Calu3 (cell line): Measurements from ENCODE around the gene WASHC3. TPM values are rescaled to one million over a fixed set of nuclear protein-coding genes. Genes with fewer than 3 reads are reported as not detected.

Experiments
- BruUV-seq: library from RNA; stranded (reverse); fragments of 400-500 nt; replicated peaks from 2 replicates; lab custom pipeline; 2021; lab: Mats Ljungman, UMichigan
- CTCF ChIA-PET: fragments of 300-600 bp; sonication (Branson Sonifier 250); formaldehyde crosslinking; loops from one replicate; lab custom pipeline; 2022; ENCODE audit warnings: antibody characterized with exemption; lab: Charles Lee
- DNase-seq: peaks from one replicate; pipeline ENCODE4 v3.0.0; 2022
- H3K27ac Mint-ChIP-seq: one replicate; pipeline ENCODE4 v1.8.0; 2022; ENCODE audit warnings: mixed read lengths; ENCODE audit not compliant: unreplicated experiment
- H3K27me3 Mint-ChIP-seq: one replicate; pipeline ENCODE4 v1.8.0; 2022; ENCODE audit warnings: mixed read lengths; ENCODE audit not compliant: unreplicated experiment
- H3K36me3 Mint-ChIP-seq: one replicate; pipeline ENCODE4 v1.8.0; 2022; ENCODE audit warnings: mild to moderate bottlenecking, moderate library complexity, mixed read lengths; ENCODE audit not compliant: insufficient read depth, unreplicated experiment
- H3K4me1 Mint-ChIP-seq: one replicate; pipeline ENCODE4 v1.8.0; 2022; ENCODE audit warnings: mild to moderate bottlenecking, low read depth, mixed read lengths; ENCODE audit not compliant: unreplicated experiment
- H3K4me3 Mint-ChIP-seq: one replicate; pipeline ENCODE4 v1.8.0; 2022; ENCODE audit warnings: mild to moderate bottlenecking, low read depth, moderate library complexity, mixed read lengths; ENCODE audit not compliant: unreplicated experiment
- H3K9me3 Mint-ChIP-seq: one replicate; pipeline ENCODE4 v1.8.0; 2022; ENCODE audit warnings: low read depth, mixed read lengths; ENCODE audit not compliant: unreplicated experiment
- intact Hi-C: fragments of 100-400 bp; cut with micrococcal nuclease; formaldehyde crosslinking; loops from one replicate; pipeline ENCODE4 v1.10.0; 2022; ENCODE audit not compliant: unreplicated experiment
- total RNA-seq: library from RNA; stranded (reverse); gene quantifications from 2 replicates; pipeline ENCODE4 v1.2.3, GENCODE V29; 2022
- TF ChIP-seq, protein P1 (sequence below): fragments of 200-600 bp; IDR thresholded peaks from one replicate; pipeline ENCODE4 v1.8.0; 2022; ENCODE audit warnings: antibody characterized with exemption; ENCODE audit not compliant: unreplicated experiment

The WASHC3 gene
- total RNA-seq, 1 experiment from 2014 or later: 36.0 TPM

DNA sequence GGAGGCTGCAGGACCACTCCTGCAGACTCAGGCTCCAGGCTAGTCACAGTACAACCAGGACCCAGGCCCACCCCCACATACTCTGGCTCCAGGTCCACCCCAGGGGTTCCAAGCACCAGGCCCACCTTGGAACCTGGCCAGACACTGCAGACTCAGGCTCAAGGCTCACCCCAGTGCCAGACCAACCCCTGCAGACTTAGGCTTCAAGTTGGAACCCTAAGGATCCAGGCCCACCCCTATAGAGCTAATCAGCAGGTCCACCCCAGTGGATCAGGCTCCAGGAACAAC, 8.8 kb downstream of the WASHC3 start:
- no peak overlapping the region for H3K27ac Mint-ChIP-seq
- BruUV-seq: no TSS peak

GRCh38 chr12:102052192-102053061, 9.4 kb downstream of the WASHC3 start:
- Mint-ChIP-seq H3K4me3 (no peak overlapping the region), H3K4me1 (no peaks in the 10 kb centered on the region), H3K9me3 (no peaks in the 10 kb centered on the region), H3K36me3 (no peaks in the 10 kb centered on the region), H3K27me3 (no peaks in the 10 kb centered on the region), H3K27ac (no peak overlapping the region)
- DNase-seq: no peak
- no TSS peak for BruUV-seq
- intact Hi-C loops: no loop called here
- CTCF ChIA-PET: no interaction called here
- TF ChIP-seq, protein P1, sequence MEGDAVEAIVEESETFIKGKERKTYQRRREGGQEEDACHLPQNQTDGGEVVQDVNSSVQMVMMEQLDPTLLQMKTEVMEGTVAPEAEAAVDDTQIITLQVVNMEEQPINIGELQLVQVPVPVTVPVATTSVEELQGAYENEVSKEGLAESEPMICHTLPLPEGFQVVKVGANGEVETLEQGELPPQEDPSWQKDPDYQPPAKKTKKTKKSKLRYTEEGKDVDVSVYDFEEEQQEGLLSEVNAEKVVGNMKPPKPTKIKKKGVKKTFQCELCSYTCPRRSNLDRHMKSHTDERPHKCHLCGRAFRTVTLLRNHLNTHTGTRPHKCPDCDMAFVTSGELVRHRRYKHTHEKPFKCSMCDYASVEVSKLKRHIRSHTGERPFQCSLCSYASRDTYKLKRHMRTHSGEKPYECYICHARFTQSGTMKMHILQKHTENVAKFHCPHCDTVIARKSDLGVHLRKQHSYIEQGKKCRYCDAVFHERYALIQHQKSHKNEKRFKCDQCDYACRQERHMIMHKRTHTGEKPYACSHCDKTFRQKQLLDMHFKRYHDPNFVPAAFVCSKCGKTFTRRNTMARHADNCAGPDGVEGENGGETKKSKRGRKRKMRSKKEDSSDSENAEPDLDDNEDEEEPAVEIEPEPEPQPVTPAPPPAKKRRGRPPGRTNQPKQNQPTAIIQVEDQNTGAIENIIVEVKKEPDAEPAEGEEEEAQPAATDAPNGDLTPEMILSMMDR: no peak

More for the DNA sequence above, 8.8 kb downstream of the WASHC3 start:
- CTCF ChIA-PET: no interaction called here
- Mint-ChIP-seq H3K36me3 (no peaks in the 10 kb centered on the region), H3K4me3 (no peak overlapping the region), H3K9me3 (no peaks in the 10 kb centered on the region), H3K4me1 (no peaks in the 10 kb centered on the region), H3K27me3 (no peaks in the 10 kb centered on the region)
- TF ChIP-seq, protein P1: no peak
- intact Hi-C loops: no loop called here
- DNase-seq: no peak

GRCh38 chr12:102051431-102051965, 10.3 kb downstream of the WASHC3 start:
- H3K27ac Mint-ChIP-seq: no peak overlapping the region
- H3K4me1 Mint-ChIP-seq: no peaks in the 10 kb centered on the region
- H3K4me3 Mint-ChIP-seq: no peak overlapping the region
- TF ChIP-seq, protein P1: no peak
- H3K9me3 Mint-ChIP-seq: no peaks in the 10 kb centered on the region
- H3K36me3 Mint-ChIP-seq: peaks cover 4% of the 10 kb centered on the region
- CTCF ChIA-PET: no interaction called here
- no peak for DNase-seq
- no peaks in the 10 kb centered on the region for H3K27me3 Mint-ChIP-seq
- no TSS peak for BruUV-seq
- intact Hi-C loops: no loop called here

DNA sequence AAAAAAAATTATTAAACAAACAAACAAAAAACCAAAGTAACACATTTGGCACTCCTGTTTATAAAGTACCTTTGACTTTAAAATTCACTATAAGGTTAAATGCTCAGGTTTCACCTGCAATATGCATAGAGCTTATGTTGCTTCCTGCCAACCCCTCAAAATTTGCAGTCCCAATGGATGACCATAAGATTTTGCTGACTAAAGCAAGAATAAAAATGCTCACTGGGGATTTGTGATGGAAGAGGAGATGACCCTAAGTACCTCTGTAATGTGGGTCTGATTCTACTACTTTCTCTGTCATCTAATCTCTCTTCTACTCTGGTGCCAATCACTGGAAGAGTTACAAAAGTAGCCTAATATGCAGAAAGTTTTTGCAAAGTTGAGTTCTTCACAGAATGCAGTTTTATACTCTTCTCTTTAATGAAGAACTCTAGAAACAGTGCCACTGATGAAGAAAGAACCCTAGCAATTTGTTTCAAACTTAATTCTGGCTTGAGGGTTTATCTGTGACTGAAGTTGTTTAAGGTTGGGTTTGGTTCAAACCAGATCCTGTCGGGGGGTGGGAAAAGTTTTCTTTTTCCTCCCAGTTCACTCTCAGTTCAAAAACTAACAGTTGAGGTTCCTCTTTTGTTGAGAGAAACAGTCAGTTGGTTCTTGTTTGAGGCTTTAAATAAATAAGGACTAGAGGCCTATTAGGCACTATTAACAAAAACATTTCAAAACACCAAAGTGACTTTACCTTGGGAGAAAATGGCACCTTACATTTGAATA, 10.9 kb downstream of the WASHC3 start:
- CTCF ChIA-PET: no interaction called here
- H3K9me3 Mint-ChIP-seq: no peaks in the 10 kb centered on the region
- intact Hi-C loops: no loop called here
- peaks cover 4% of the 10 kb centered on the region for H3K36me3 Mint-ChIP-seq
- H3K27me3 Mint-ChIP-seq: no peaks in the 10 kb centered on the region
- H3K4me1 Mint-ChIP-seq: no peaks in the 10 kb centered on the region
- H3K27ac Mint-ChIP-seq: no peak overlapping the region
- H3K4me3 Mint-ChIP-seq: no peak overlapping the region
- no TSS peak for BruUV-seq
- TF ChIP-seq, protein P1: no peak
- DNase-seq: no peak
